SJSA1 (cell line): ENCODE results near the gene AP1M1. TPM values are rescaled to one million over a fixed set of nuclear protein-coding genes. Genes with fewer than 3 reads are reported as not detected.

ENCODE experiments used
- DNase-seq, 2 experiments: peaks; one replicate each; pipeline ENCODE4 v3.0.0-alpha.2; 2015 to 2020; ENCODE audit warnings: low spot score in 2 of 2, low read depth in 1 of 2
- H3K27ac ChIP-seq: fragments of 250-450 bp; sonication (Bioruptor Pico); 2 replicates; pipeline ENCODE4 v1.5.1; 2020; ENCODE audit warnings: mild to moderate bottlenecking, moderate library complexity
- H3K27me3 ChIP-seq: fragments of 250-450 bp; sonication (Bioruptor Pico); replicated peaks from 2 replicates; pipeline ENCODE4 v1.5.1; 2020; ENCODE audit warnings: mild to moderate bottlenecking, moderate library complexity
- H3K36me3 ChIP-seq: fragments of 250-450 bp; sonication (Bioruptor Pico); 2 replicates; pipeline ENCODE4 v1.5.1; 2020; ENCODE audit warnings: mild to moderate bottlenecking
- H3K4me1 ChIP-seq: fragments of 250-450 bp; sonication (Bioruptor Pico); replicated peaks from 2 replicates; pipeline ENCODE4 v1.6.1; 2021; ENCODE audit warnings: mild to moderate bottlenecking
- H3K4me3 ChIP-seq: fragments of 250-450 bp; sonication (Bioruptor Pico); 2 replicates; pipeline ENCODE4 v1.5.1; 2020; ENCODE audit warnings: mild to moderate bottlenecking
- H3K9me3 ChIP-seq: fragments of 250-450 bp; sonication (Bioruptor Pico); replicated peaks from 2 replicates; pipeline ENCODE4 v1.5.1; 2020; ENCODE audit warnings: mild to moderate bottlenecking
- total RNA-seq: library from RNA; depleted of rRNA; stranded (reverse); fragments of >200 nt; shearing (Covaris generic); gene quantifications from 2 replicates; pipeline ENCODE4 v1.2.3, GENCODE V29; 2014

Gene AP1M1
- total RNA-seq, 1 experiment from 2014 or later: 103 TPM

DNA sequence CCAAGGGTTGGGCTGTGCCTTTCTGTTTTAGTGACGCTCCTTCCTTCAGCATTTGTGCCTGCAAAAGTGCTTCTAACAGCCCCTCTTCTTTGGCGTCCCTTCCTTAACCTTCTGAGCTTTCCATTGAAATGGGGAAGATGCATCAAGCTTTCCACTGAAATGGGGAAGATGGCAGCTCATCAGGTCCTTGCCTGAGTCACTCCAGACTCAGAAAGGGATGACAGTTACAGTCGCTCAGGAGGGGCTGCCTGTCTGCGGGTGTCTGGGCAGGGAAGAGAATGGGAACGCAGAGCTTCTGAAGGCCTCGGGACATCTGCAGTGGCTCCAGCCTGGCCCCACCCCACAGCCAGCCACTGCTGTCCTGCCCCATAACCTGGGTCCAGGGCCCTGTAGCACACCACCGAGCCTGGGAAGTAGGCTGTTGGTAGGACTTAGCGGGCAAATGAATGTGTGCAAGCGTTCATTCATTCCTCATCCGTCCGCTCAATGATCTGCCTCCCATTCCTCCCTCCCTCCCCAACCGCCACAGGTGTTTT is 9.8 kb downstream of the AP1M1 start:
- H3K27me3 ChIP-seq: no peaks in the 10 kb centered on the region
- peaks cover 99% of the 10 kb centered on the region for H3K36me3 ChIP-seq
- H3K27ac ChIP-seq: no peak overlapping the region
- no peaks in the 10 kb centered on the region for H3K4me1 ChIP-seq
- H3K4me3 ChIP-seq: no peak overlapping the region
- no peak for DNase-seq
- no peaks in the 10 kb centered on the region for H3K9me3 ChIP-seq

GRCh38 chr19:16208064-16208759 is 10.5 kb downstream of the AP1M1 start:
- H3K9me3 ChIP-seq: no peaks in the 10 kb centered on the region
- H3K27me3 ChIP-seq: no peaks in the 10 kb centered on the region
- no peak overlapping the region for H3K4me3 ChIP-seq
- no peak for DNase-seq
- H3K4me1 ChIP-seq: no peaks in the 10 kb centered on the region
- H3K36me3 ChIP-seq: peaks cover 99% of the 10 kb centered on the region
- H3K27ac ChIP-seq: no peak overlapping the region

DNA sequence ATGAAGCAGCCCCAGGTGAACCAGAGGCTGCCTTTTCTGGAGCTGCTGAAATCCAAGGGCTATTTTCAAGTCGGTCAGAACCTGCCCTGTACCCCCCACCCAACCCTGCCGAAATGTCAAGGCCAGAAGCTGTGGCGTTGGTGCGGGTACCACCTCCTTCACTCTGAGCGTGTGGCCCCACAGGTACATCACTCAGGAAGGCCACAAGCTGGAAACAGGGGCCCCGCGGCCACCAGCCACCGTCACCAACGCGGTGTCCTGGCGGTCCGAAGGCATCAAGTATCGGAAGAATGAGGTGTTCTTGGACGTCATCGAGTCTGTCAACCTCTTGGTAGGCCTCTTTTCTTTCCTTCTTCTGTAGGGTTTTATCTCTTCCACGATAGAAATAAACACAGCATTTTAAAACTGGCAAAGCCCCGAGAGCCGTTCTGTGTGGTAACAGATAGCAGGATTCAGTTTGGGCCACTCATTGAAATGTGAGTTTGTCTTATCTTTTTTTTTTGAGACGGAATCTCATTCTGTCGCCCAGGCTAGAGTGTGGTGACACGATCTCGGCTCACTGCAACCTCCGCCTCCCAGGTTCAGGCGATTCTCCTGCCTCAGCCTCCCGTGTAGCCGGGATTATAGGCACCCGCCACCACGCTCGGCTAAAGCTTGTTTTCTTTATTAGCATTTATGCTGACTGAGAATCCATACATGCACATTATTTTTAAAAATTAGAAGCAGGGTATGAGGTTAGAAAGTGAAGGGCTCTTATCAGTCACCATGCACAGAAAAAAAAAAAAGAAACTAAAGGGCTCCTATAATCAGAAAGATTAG is 11.3 kb downstream of the AP1M1 start:
- Histone ChIP-seq H3K27me3 (no peaks in the 10 kb centered on the region), H3K4me1 (no peaks in the 10 kb centered on the region), H3K27ac (no peak overlapping the region), H3K36me3 (peaks cover 94% of the 10 kb centered on the region), H3K9me3 (no peaks in the 10 kb centered on the region), H3K4me3 (no peak overlapping the region)
- no peak for DNase-seq

- no peak for DNase-seq
- peaks cover 91% of the 10 kb centered on the region for H3K36me3 ChIP-seq
- no peaks in the 10 kb centered on the region for H3K9me3 ChIP-seq
- H3K4me1 ChIP-seq: no peaks in the 10 kb centered on the region
- H3K4me3 ChIP-seq: no peak overlapping the region
- no peak overlapping the region for H3K27ac ChIP-seq
- no peaks in the 10 kb centered on the region for H3K27me3 ChIP-seq
Observed at GRCh38 chr19:16210168-16210567, 12.5 kb downstream of the AP1M1 start.

DNA sequence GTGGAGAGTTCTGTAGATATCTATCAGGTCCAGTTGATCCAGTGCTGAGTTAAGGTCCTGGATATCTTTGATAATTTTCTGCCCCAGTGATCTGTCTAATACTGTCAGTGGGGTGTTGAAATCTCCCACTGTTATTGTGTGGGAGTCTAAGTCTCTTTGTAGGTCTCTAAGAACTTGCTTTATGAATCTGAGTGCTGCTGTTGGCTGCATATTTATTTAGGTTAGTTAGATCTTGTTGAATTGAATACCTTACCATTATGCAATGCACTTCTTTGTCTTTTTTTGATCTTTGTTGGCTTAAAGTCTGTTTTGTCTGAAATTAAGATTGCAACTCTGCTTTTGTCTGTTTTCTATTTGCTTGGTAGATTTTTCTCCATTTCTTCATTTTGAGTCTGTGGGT is 15.4 kb downstream of the AP1M1 start:
- no peaks in the 10 kb centered on the region for H3K4me1 ChIP-seq
- no peak overlapping the region for H3K27ac ChIP-seq
- H3K36me3 ChIP-seq: peaks cover 89% of the 10 kb centered on the region
- no peaks in the 10 kb centered on the region for H3K9me3 ChIP-seq
- H3K4me3 ChIP-seq: no peak overlapping the region
- no peak for DNase-seq
- no peaks in the 10 kb centered on the region for H3K27me3 ChIP-seq

DNA sequence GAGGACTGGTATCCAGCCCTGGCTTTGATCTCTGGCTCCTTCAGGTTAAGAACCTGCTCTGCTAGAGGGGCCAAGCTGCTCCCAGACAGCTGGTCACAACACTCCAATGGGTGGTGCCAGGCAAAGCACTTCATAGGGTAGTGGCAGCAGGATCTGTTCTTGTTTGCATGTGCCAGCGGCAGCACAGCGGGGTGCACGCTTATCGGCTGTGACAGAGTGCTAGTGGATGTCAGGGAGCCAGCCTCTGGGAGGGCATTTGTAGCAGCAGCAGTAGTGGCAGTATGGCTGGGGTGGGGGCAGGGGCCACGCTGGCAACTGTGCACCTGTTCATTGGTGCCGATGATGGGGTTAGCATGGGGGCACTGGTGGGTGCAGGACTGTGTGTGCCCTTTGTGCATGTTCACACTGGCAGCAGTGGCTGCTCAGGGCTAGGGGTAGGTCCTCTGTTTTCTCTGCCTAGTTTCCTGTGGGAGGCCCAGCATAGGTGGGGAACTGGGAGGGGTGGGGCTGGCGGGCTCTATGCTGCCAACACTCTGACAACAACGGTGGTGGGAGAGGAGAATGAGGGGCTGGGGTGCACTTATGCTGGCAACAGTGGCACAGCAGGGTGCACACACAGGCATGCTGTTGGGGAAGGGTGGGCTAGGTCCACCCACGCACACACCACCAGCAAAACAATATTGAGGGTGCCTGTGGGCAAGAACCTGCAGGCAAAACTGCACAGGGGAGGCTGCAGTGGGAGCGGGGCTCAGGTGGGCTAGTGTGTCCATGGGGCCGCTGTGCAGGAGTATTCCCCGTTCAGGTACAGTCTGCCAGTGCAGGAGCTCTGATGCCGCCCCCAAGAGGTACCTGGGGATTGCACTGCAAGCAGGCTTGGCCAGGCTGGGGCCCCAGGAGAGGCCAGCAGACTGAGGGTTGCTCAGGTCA is 19.3 kb downstream of the AP1M1 start:
- Histone ChIP-seq H3K27me3 (no peaks in the 10 kb centered on the region), H3K4me3 (no peak overlapping the region), H3K27ac (no peak overlapping the region), H3K4me1 (no peaks in the 10 kb centered on the region), H3K36me3 (peaks cover 88% of the 10 kb centered on the region), H3K9me3 (peaks cover 20% of the 10 kb centered on the region)
- DNase-seq: no peak

- Histone ChIP-seq H3K36me3 (peaks cover 87% of the 10 kb centered on the region), H3K9me3 (peaks cover 20% of the 10 kb centered on the region), H3K27ac (no peak overlapping the region), H3K4me3 (no peak overlapping the region), H3K4me1 (no peaks in the 10 kb centered on the region), H3K27me3 (no peaks in the 10 kb centered on the region)
- no peak for DNase-seq
Observed at GRCh38 chr19:16217716-16218451, 20.2 kb downstream of the AP1M1 start.

DNA sequence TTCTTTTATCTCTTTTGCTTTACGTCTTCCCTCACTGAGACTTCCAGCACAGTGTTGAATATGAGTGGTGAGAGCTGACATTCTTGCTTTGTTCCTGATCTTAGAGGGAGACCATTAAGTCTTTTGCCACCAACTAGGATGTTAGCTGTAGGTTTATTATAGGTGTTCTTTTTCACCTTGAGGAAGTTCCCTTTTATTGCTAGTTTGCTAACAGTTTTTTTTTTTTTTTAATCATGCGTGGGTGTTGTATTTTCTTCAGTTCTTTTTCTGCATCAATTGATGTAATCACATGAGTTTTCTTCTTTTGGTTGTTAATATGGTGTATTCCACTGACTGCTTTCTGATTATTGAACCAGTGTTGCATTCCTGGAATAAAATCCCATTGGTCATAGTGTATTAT is 21.1 kb downstream of the AP1M1 start:
- Histone ChIP-seq H3K27me3 (no peaks in the 10 kb centered on the region), H3K4me3 (no peak overlapping the region)

GRCh38 chr19:16222806-16223205 is 25.1 kb downstream of the AP1M1 start:
- Histone ChIP-seq H3K27me3 (no peaks in the 10 kb centered on the region), H3K9me3 (peaks cover 20% of the 10 kb centered on the region), H3K36me3 (peaks cover 98% of the 10 kb centered on the region), H3K4me3 (no peak overlapping the region), H3K4me1 (no peaks in the 10 kb centered on the region), H3K27ac (no peak overlapping the region)
- no peak for DNase-seq

More for the DNA sequence above, 21.1 kb downstream of the AP1M1 start:
- Histone ChIP-seq H3K4me1 (no peaks in the 10 kb centered on the region), H3K27ac (no peak overlapping the region), H3K36me3 (peaks cover 89% of the 10 kb centered on the region), H3K9me3 (peaks cover 20% of the 10 kb centered on the region)
- DNase-seq: no peak

GRCh38 chr19:16223746-16224145 is 26.0 kb downstream of the AP1M1 start:
- no peaks in the 10 kb centered on the region for H3K27me3 ChIP-seq
- DNase-seq: no peak
- H3K4me1 ChIP-seq: no peaks in the 10 kb centered on the region
- H3K9me3 ChIP-seq: peaks cover 20% of the 10 kb centered on the region
- H3K4me3 ChIP-seq: no peak overlapping the region
- no peak overlapping the region for H3K27ac ChIP-seq
- H3K36me3 ChIP-seq: peaks cover 98% of the 10 kb centered on the region

DNA sequence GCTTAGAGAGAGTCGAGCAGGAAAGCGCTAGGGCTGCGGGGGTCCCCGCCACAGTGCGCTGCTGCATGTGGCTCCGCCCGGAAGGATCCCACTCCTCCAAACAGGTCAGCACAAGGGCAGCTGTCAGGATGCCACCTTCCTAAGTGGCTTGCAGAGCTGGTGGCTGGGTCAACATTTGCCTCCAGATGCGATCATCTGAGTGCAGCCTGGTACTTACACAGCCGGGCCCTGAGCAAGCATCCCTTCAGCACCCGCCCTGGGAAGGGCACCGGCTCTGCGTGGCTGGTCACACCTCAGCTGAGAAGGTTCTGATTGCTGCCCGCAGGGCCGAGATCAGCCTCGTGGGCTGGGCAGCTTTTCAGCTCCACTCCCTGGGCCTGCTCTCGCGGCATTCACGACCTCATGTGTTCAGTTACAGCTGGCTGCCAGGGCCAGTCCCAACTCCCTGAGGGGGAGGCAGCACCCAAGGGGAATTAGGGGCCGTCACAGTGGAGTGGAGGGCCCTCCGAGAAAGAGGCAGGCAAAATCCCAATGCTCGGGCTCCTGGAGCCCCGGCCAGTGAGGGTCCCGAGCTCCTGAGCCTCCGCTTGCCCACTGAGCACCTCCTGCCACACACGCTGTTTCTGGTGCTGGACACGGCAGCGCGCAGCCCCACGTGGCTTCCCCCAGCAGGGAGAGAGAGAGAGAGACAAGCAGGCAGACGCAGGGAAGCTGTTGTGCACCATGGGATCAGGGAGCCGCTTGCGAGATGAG is 26.8 kb downstream of the AP1M1 start:
- Histone ChIP-seq H3K4me3 (no peak overlapping the region), H3K27me3 (no peaks in the 10 kb centered on the region), H3K9me3 (peaks cover 20% of the 10 kb centered on the region), H3K27ac (no peak overlapping the region), H3K4me1 (no peaks in the 10 kb centered on the region), H3K36me3 (peaks cover 98% of the 10 kb centered on the region)
- no peak for DNase-seq

DNA sequence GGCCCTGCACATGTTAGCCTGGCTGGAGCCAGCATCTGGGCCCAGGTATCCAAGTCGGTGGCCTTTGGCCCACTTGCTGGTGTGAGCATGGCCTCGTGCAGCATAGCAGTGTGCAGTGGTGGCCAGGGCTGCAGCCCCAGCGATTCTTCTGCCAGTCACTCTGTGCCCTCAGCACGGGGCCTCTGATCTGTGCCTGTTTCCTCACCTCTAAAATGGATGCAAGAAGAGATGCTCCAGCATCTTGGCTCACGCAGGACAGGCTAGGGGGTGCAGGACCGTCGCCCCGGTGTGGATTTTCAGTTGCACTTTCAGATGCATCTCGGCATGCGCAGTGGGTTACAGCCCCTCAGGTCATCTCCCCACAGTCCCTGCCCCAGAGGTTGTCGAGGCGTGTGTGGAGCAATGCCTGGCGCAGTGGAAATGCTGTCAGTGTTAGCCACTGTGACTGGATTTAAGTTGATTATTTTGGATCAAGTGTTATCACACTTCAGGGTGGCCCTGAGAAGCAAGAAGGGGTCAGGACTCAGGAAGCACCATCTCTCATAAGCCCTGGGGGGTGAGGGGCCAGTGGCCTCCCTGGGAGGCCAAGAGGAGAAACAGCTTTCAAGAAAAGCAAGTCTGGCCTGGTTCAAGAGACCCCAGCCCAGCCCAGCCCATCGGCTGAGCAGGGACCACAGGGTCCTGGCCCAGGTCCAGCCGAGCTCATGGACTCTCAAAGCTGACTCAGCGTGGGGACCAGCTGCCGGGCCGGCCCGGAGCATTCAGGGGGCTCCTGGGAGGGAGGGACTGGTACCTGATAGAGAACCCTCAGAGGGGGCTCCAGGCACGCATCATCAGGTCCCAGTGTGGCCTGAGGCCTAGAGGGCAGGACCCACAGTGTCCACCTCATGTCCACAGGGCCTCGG is 27.8 kb downstream of the AP1M1 start:
- H3K4me1 ChIP-seq: no peaks in the 10 kb centered on the region
- peaks cover 12% of the 10 kb centered on the region; the same call in 1 of the 2 replicates for H3K9me3 ChIP-seq
- no peak for DNase-seq
- no peaks in the 10 kb centered on the region for H3K27me3 ChIP-seq
- H3K36me3 ChIP-seq: peaks cover 98% of the 10 kb centered on the region
- H3K27ac ChIP-seq: no peak overlapping the region
- H3K4me3 ChIP-seq: no peak overlapping the region
